OCI-LY1 (cell line): Measurements from ENCODE around the gene SPTLC2.

Experiments used
- EZH2 ChIP-seq: fragments of 200-600 bp; sonication (generic), shearing (Covaris generic); IDR thresholded peaks from 2 replicates; pipeline ENCODE4 v1.8.0; 2017; ENCODE audit warnings: borderline replicate concordance, mixed run types, mild to moderate bottlenecking, antibody characterized with exemption, low read length, moderate library complexity, mixed read lengths
- TF ChIP-seq, protein P1 (sequence below): fragments of 200-600 bp; sonication (generic), shearing (Covaris generic); IDR thresholded peaks from 2 replicates; pipeline ENCODE4 v1.5.1; 2017; ENCODE audit warnings: mild to moderate bottlenecking, antibody characterized with exemption, low read length, moderate library complexity, mixed read lengths

DNA sequence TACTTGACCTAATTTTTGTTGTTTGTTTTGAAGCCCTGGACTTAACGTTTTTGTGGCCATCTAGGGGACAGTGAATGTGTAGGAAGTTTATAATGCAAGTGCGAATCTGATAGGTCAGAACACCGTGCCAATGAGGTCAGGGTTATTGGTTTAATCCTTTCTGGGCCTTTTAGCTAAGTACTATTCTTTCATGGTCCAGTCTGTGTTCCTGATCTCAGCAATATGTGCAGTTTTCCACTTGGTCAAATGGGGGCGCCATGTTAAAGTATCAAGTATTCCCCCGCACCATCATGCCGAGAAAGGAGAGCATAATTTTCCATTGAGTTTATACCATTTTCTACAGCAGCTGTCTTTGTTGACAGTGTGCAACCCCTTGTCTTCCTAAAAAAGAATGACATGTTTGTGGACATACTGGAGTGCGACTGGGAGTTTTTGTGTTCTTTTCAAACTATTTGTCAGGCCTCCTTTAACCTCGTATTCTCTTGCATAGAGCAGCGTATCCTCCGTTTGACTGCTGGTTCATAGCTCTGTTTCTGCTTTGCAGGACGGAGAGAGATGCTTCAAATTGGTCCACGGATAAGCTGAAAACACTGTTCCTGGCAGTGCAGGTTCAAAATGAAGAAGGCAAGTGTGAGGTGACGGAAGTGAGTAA is 157.2 kb downstream of the SPTLC2 start:
- TF ChIP-seq, protein P1, sequence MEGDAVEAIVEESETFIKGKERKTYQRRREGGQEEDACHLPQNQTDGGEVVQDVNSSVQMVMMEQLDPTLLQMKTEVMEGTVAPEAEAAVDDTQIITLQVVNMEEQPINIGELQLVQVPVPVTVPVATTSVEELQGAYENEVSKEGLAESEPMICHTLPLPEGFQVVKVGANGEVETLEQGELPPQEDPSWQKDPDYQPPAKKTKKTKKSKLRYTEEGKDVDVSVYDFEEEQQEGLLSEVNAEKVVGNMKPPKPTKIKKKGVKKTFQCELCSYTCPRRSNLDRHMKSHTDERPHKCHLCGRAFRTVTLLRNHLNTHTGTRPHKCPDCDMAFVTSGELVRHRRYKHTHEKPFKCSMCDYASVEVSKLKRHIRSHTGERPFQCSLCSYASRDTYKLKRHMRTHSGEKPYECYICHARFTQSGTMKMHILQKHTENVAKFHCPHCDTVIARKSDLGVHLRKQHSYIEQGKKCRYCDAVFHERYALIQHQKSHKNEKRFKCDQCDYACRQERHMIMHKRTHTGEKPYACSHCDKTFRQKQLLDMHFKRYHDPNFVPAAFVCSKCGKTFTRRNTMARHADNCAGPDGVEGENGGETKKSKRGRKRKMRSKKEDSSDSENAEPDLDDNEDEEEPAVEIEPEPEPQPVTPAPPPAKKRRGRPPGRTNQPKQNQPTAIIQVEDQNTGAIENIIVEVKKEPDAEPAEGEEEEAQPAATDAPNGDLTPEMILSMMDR: peak; percentile 81
- TF ChIP-seq EZH2: no peak
